Upper lobe of left lung (tissue), 4 donors: ENCODE data around the gene TUB.

Experiments used
- CTCF ChIP-seq, 6 experiments: fragments of 450-650 bp in 4 of 6; fragments of 200-600 bp in 2 of 6; sonication (generic) in 2 of 6; IDR thresholded peaks; one replicate each; pipeline ENCODE4 v1.5.1; 2016 to 2019; ENCODE audit warnings: antibody characterized with exemption in 6 of 6
- POLR2A ChIP-seq, 4 donors: fragments of 450-650 bp; IDR thresholded peaks; one replicate each; pipeline ENCODE4 v1.5.1; 2016 to 2017; ENCODE audit warnings: antibody characterized with exemption in 4 of 4, mild to moderate bottlenecking in 2 of 4

DNA sequence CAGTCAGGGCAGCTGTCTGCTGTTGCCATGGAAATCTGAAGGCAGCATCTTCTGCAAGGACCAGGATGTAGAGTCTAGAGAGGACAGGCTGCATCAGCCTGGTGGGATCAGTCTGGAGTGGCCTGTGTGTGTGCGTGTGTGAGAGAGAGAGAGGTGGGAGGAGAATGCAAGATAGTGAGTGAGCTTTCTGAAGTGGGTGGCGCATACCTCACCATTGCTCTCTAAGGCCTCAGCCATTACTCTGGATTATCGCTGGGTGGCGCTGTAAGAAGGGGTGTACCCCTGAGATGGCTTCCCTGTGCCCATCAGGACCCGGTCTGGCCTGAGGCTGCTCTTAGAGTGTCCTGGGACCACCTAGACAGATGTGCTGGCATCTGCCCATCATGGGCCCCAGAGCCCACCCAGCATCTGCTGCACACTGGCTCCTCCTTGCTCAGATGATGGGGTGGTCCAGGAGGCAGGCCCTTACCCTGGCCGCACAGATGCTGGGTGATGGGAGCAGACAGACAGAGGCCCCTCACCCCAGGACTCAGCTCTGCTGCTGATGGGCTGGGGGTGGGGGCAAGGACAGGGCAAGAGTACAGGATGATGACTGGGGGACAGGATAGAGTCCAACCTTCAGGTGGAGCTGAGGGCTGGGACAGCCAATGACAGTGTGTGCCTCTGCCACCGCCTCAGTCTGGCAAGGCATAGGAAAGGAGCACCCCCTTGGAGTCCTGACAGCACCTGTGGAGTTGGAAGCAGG, 25.7 kb upstream of the TUB start:
- TF ChIP-seq CTCF (IDR thresholded peaks at IDR 0.05) (no peak), POLR2A (IDR thresholded peaks at IDR 0.05) (no peak)
